HL-60 (cell line): ENCODE measurements around the gene CD37.
A peak's percentile ranks its signal among the peaks of the same experiment; 100 is the strongest.

Experiments
- CTCF ChIP-seq: IDR thresholded peaks from one replicate; pipeline ENCODE4 v1.5.1; 2011; ENCODE audit warnings: low read length, control low read depth, inconsistent platforms; ENCODE audit not compliant: insufficient read depth
- POLR2AphosphoS5 ChIP-seq: IDR thresholded peaks from 2 replicates; pipeline ENCODE4 v1.6.1; 2012; ENCODE audit warnings: low read depth
- REST ChIP-seq: IDR thresholded peaks from 2 replicates; pipeline ENCODE4 v1.6.1; 2012; ENCODE audit warnings: low read depth; ENCODE audit not compliant: insufficient replicate concordance
- SPI1 ChIP-seq: IDR thresholded peaks from 2 replicates; pipeline ENCODE4 v1.6.1; 2012; ENCODE audit warnings: low read depth, mild to moderate bottlenecking, borderline replicate concordance

- TF ChIP-seq CTCF, result no peak
- TF ChIP-seq POLR2AphosphoS5, result no peak
- TF ChIP-seq REST, result no peak
- peak; percentile 41; the same call in 1 of the 2 replicates for TF ChIP-seq SPI1
Measured at GRCh38 chr19:49355909-49356353, 20.7 kb downstream of the CD37 start.
